Hematopoietic multipotent progenitor cell treated with erythropoietin and hydrocortisone succinate and interleukin-3 and kit ligand, for 8 days (in vitro differentiated cells): Measurements from ENCODE around the gene KIF1A.

Experiments used
- DNase-seq: peaks from one replicate; pipeline ENCODE4 v3.0.0-alpha.2; 2015

The KIF1A gene

DNA sequence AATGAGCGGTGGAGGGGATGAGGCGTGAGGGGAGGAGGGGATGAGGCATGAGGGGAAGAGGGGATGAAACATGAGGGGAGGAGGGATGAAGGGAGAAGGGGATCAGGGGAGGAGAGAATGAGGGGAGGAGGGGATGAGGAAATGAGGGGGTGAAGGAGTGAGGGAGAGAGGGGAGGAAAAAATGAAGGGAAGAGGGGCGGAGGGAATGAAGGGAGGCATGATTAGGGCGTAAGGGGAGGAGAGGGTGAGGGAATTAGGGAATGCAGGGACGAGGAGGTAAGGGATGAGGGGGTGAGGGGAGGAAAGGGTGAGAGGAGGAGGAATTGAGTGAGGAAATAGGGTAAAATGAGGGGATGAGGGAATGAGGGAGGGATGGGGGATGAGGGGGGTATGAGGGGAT lies 87.8 kb downstream of the KIF1A start:
- no peak for DNase-seq

GRCh38 chr2:240731178-240731545 lies 88.9 kb downstream of the KIF1A start:
- DNase-seq = no peak

DNA sequence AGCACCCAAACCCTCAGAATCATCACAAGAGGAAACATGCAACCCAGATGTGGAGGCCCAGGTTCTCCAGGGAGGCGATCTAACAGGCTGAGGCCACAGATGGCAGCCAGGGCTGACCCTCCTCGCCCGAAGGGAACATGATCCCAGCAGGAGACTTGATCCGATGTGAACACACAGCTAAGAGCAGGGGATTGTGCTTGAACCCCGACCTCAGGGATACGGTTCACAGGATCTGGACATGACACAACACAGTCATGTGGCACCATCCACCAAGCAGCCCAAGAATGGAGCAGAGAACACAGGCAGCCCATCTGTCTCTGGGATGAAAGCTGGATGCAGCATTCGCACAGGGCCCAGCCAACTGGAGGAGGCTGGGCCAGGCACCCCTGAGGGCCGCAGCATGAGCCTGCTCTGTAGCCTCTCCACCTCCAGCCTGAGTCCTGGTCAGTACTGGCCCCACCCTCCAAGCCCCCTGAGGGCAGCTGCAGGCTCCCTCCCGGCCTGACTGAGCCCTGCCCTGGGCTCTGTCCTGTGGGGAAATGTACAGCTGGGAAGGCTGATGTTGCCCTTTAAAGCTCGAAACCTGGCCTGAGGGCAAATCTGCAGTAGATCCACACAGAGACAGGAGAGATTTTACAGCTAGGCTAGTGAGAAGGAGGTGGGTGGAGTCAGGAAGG lies 89.4 kb downstream of the KIF1A start:
- no peak for DNase-seq

- DNase-seq = no peak
Measured at GRCh38 chr2:240728827-240729226, 91.2 kb downstream of the KIF1A start.

DNA sequence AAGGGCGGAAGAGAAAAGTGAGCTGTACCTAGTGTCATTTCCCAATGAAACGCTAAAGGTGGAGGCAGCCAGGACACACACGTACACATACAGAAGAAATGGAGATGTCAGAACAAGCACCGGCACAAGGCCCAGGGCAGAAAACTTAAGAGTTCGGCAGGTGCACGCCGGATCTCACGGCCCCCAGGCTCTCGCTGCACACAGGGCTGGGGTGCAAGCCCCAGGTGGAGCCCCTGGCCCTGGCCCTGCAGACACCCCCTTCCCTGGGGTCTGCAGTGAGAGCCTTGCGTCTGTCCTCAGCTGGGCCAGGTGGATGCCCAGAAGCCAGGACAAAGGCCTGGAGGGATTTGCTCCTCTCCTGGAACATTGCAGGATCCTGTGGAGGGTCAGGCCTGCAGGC lies 91.7 kb downstream of the KIF1A start:
- no peak for DNase-seq

GRCh38 chr2:240727913-240728312 lies 92.1 kb downstream of the KIF1A start:
- no peak for DNase-seq

GRCh38 chr2:240727439-240727838 lies 92.6 kb downstream of the KIF1A start:
- no peak for DNase-seq

DNA sequence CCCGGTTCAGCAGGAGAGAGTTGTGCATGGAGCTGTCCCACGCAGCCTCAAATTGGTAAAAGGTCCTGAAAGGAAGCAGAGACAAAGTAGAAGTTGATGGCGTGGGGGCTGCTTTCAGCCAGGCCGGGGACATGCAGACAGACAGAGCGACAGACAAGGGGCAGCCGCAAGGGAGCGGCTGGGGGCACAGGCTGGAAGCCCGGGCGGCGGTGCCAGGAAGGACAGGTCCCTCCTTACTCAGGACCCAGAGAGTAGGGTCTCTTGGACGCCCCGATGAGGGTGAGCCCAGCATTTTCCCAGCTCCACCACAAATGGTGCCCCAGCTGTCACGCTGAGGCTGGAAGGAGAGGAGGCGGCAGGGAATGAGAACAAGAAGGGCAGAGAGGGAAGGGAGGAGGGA lies 93.1 kb downstream of the KIF1A start:
- DNase-seq = no peak

DNA sequence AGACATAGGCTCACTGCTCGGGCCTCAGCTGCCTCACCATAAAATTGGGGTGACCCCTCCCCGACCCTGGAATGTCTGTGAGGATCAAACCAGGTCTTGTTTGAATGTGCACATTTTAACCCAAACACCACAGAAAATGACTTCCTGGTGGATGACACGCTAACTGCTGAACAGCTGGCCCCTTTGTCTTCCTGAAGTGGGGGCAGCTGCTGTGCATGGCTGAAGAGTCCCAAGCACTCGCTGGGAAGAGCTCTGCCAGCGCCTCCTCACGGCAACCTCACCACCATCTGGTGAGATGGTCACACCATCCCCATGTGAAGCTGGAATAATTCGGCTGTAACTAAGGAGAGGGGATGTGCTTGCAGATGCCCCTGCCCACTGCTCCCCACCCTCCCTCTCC lies 94.3 kb downstream of the KIF1A start:
- no peak for DNase-seq

GRCh38 chr2:240725266-240725665 lies 94.8 kb downstream of the KIF1A start:
- no peak for DNase-seq

DNA sequence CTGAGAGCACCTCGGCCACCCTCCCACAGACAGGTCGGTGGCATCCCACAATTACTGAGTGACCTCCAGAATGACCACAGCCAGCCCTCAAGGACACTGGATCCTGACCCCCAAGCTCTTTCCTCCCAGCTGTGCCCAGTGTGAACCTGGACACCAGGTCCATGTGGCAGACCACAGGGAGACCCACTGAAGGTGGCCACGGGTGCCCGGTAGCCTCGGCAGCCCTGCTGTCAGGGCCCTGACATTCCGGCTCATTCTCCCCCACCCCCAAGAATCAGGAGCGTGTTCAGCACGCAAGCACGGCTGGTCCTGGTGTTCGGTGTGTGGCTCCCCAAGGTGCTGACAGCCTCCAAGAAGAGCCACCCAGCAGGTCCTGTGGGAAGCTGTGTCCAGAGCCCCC lies 95.6 kb downstream of the KIF1A start:
- no peak for DNase-seq

GRCh38 chr2:240723851-240724250 lies 96.2 kb downstream of the KIF1A start:
- DNase-seq = no peak

DNA sequence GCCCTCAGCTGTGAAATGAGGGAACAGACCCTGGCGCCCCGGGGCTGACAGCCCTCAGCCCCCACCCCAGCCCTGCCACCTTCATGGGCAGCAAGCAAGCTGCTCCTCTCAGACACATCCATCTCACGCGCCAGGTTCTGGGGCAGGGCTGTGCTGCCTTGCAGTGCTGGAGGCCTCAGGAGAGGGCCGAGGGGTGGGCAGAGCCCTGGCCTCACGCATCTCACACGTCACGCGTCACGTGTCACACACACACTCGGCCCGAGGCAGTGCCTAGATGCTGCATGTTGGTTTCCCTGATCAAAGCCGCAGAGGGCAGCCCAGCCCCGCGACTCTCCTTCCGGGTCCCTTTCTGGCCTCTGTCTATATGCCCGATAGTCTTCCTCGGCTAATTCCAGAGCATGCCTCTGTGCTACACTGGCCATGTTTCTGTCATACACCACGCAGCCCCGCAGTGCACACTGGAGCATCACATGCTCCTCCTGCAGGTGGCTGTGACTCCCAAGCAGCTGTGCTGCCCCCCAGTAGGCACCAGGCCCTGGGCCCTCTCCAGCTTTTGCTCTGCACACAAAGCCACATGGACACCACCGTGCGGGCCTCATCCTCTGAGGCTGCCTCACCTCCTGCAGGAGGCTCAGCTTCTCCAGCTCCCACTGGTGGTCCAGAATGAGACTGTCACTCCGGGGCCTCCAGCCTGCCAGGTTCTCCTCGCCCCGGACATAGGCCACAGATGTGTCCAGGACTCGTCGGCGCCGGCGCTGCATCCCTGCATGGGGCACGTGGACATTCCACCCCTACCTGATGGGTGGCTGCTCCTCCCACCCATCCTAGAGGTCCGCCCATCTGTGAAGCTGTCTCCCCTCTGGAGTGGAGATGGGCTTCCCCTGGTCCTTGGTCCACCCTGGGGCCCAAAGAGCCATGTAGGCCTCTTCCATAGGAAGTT lies 97.0 kb downstream of the KIF1A start:
- no peak for DNase-seq

- no peak for DNase-seq
Measured at GRCh38 chr2:240722376-240722775, 97.6 kb downstream of the KIF1A start.

DNA sequence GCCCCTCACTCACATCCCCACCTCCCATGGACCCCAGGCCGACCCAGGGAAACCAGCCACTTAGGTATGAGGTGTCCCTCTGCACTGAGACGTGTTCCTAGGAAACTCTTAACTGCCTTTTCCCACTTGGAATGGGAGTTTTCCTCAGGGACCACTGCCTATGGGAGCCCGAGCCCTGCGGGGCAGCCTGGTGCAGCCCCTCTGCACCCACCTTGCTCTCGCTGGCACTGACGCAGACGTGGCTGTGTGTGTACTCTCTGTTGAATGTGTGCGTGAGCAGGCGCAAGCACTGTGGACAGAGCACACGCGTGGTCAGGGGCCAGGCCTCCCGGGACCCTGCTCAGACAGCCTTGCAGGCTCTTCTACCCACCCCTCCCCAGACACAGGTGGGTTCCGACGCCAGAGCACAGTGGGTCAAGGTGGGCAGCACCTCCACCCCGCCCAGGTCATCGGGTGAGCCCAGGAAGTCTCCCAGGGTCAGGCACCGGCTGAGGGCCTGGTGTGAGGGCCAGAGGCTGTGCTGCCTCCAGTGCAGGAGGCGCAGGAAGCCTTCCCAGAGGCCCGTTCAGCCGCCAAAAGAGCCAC lies 98.3 kb downstream of the KIF1A start:
- DNase-seq = no peak

DNA sequence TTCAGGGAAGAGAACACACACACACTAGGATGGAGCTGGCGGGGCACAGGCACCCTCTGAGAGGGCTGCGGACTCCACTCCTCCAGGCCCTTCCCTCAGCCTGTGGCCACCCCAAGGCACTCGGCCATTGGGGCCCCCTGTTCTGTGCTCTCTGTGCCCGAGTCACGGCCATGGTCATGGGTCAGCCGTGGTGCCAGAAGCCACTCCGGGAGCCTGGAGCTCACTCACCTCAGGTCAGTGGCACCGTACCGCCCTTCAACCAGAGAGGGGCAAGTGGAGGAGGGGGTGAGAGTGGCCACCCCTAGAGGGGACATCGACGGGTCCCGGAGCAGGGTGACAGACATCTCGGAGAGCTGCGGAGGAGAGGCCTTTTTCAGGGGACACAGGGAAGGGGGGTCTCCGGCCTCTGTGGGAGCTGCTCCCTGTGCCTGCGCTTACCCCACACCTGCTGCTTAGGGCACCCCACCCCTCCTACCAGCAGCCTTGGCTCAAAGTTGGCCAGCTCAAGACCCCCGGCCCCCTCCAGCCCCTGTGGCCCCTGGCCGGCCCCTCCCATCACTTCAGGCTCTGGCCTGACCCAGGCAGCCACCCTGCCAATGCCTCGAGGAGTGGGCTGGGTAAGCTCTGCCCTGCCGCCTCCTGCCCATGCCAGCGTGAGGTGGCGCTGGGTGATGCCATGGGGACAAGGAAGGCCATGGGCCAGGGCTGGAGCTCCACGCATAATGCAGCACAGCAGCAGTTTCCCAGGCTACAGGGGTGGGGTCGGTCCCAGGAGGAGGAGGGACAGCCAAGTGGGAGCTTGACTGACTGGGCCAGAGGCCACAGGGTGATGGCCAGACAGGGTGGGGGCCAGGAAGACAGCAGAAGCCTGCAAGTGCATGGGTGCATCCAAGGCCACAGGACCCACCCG lies 99.1 kb downstream of the KIF1A start:
- no peak for DNase-seq

- no peak for DNase-seq
Measured at GRCh38 chr2:240719676-240720545, 100.1 kb downstream of the KIF1A start.

- DNase-seq = no peak
Measured at GRCh38 chr2:240718896-240719490, 101.0 kb downstream of the KIF1A start.

- DNase-seq = no peak
Measured at GRCh38 chr2:240717681-240718581, 102.1 kb downstream of the KIF1A start.

DNA sequence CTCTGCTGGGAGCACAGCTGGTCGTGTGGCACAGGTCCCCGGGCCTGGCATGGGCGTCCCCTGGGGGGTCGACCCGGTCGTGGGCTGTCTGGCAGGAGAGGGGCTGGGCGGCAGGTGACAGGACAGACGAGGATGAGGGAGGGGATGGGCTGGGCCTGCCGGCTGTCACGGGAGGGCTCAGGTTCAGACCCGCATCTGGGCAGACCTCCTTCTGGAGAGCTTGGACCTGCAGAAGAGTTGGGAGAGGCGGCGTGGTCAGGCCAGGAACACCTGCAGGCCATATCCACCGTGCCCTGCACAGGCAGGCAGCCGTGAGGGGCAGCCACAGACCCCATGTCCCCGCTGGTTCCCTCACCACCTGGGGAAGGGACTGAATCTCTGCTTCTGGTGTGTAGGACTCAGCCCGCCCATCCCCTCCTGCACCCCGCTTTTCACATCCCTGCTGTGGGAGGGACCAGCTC lies 102.8 kb downstream of the KIF1A start:
- no peak for DNase-seq
